Measurements from ENCODE around the gene ADD3. TPM values are rescaled to one million over a fixed set of nuclear protein-coding genes. Genes with fewer than 3 reads are reported as not detected.

The ADD3 gene
- total RNA-seq, 2 experiments from 2014 or later: 212 to 227 TPM

DNA sequence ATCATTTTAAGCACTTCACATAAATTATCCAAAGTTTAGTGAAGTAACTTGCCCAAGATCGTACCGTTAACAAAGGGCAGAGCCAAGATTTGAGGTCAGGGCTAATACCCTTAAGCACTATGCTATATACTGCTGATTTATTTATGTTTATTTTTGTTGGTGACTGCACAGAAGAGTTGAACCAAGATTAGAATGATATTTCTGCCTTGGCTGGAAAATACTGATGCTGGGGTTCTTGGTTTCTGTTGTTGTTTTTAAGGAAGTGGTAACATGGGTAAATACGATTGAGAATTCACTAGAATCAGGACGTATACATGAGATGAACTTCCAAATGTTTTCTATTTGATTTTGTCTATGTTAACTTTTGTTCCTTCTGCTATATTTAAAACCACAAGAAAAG lies 9.3 kb downstream of the ADD3 start:
- POLR2A ChIA-PET: interaction anchor here (0.6 to 1.2 kb wide), 2 partner anchors 14 to 162 kb away, joined by 3 read pairs; no protein-coding TSS in a partner anchor
- H3K27me3 Mint-ChIP-seq: no peaks in the 10 kb centered on the region
- H3K9me3 Mint-ChIP-seq: no peaks in the 10 kb centered on the region
- H3K36me3 Mint-ChIP-seq: peaks cover 15% of the 10 kb centered on the region
- ATAC-seq (ENCODE audit: low read depth) (no peak), DNase-seq (no peak)
- no peak overlapping the region for H3K4me3 Mint-ChIP-seq
- peaks cover 37% of the 10 kb centered on the region for H3K4me1 Mint-ChIP-seq
- H3K27ac Mint-ChIP-seq: no peak overlapping the region

- DNase-seq: no peak
- POLR2A ChIA-PET: interaction anchor here (0.6 to 1.3 kb wide), 3 partner anchors 40 to 161 kb away, joined by 3 read pairs; no protein-coding TSS in a partner anchor
- Mint-ChIP-seq H3K4me1 (peaks cover 34% of the 10 kb centered on the region), H3K27me3 (no peaks in the 10 kb centered on the region), H3K27ac (no peak overlapping the region), H3K9me3 (no peaks in the 10 kb centered on the region), H3K4me3 (no peak overlapping the region), H3K36me3 (peaks cover 12% of the 10 kb centered on the region)
- ATAC-seq (ENCODE audit: low read depth): no peak
These were observed 10.1 kb downstream of the ADD3 start for GRCh38 chr10:110017907-110018306.

GRCh38 chr10:110020265-110020664 lies 12.5 kb downstream of the ADD3 start:
- POLR2A ChIA-PET: interaction anchor here (0.5 kb wide), 1 partner anchor 106 kb away, joined by 4 read pairs; no protein-coding TSS in a partner anchor
- H3K4me3 Mint-ChIP-seq: no peak overlapping the region
- peaks cover 20% of the 10 kb centered on the region for H3K36me3 Mint-ChIP-seq
- H3K4me1 Mint-ChIP-seq: peaks cover 34% of the 10 kb centered on the region
- ATAC-seq (ENCODE audit: low read depth) (no peak), DNase-seq (no peak)
- no peak overlapping the region for H3K27ac Mint-ChIP-seq
- H3K9me3 Mint-ChIP-seq: peaks cover 1% of the 10 kb centered on the region
- H3K27me3 Mint-ChIP-seq: no peaks in the 10 kb centered on the region

DNA sequence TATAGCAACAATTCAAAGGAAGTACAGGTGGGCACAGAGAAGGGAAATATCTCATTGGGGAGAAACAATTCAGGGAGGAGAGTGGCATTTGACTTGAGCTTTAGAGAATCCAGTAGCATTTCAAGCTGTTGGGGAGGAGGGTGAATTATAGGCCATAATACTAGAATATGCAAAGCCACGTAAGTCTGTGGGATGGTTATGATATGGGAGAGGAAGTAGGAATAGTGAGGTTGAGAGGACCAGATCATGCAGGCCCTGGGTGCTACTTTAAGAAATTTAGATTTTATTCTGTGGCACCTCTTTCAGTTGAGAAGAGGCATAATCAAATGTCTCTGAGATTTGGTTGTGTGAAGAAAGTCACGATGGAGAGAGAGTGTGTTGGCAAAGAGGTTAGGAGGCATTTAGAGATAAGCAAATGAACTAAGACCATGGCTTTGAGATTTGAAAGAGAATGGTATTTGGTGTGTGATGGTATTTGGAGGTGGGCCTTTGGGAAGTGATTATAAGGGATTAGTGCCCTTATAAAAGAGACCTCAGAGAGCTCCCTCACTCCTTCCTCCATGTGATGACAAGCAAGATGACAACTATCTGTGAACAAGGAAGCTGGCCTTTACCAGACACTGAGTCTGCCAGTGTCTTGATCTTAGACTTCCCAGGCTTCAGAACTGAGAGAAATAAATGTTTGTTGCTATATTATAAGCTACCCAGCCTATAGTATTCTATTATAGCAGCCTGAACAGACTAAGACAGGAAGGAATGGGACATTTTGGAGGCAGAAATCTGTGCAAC lies 15.1 kb downstream of the ADD3 start:
- DNase-seq (no peak), ATAC-seq (ENCODE audit: low read depth) (no peak)
- Mint-ChIP-seq H3K4me3 (no peak overlapping the region), H3K27ac (no peak overlapping the region), H3K4me1 (peaks cover 24% of the 10 kb centered on the region), H3K9me3 (peaks cover 1% of the 10 kb centered on the region), H3K27me3 (no peaks in the 10 kb centered on the region), H3K36me3 (peaks cover 21% of the 10 kb centered on the region)
- POLR2A ChIA-PET: no interaction called here

DNA sequence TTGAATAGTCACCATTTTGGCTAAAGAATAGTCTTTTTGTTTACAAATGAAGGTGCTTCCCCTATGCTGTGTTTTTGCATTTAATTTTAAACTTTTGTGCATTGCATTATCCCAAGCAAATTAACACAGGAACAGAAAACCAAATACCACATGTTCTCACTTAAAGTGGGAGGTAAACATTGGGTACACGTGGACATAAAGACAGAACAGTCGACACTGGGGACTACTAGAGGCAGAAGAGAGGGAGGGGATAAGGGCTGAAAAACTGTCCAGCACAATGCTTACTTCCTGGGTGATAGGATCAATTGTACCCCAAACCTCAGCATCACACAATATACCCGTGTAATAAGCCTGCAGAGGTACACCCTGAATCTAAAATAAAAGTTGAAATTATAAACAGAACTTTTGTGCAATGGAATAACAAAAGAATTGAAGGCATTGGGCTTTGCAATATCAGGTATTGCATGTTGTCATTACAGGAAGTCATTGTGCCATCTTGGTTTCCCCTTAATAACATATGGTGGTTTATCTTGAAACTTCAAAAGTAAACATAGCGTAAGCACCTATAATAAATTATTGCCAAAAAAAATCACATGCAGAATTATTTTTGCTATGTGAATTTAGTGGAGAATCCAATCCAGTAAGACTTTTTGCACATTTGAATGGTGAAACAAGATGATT lies 16.1 kb downstream of the ADD3 start:
- Mint-ChIP-seq H3K9me3 (peaks cover 1% of the 10 kb centered on the region), H3K27me3 (no peaks in the 10 kb centered on the region), H3K4me3 (no peak overlapping the region), H3K27ac (no peak overlapping the region), H3K36me3 (peaks cover 17% of the 10 kb centered on the region), H3K4me1 (peaks cover 24% of the 10 kb centered on the region)
- ATAC-seq (ENCODE audit: low read depth) (no peak), DNase-seq (no peak)
- POLR2A ChIA-PET: no interaction called here

DNA sequence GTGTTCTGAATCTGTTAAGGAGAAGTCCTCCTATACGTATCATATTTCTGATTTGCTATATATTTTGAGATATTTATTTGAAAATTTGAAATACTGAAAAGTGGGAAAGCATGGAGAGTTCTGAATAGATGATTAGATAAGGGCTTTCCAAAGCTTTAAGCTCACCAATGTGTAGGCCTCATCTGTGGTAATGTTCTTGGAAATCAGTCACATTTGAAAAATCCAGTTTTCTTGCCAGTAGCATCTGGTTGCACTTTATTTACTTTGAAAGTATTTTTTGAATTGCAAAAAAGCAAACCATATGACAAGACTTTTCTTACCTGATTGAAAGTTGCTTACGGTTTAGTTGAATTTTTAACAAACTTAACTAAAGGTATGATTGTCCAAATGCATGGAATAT lies 21.7 kb downstream of the ADD3 start:
- no peak overlapping the region for H3K27ac Mint-ChIP-seq
- no peak overlapping the region for H3K4me3 Mint-ChIP-seq
- H3K9me3 Mint-ChIP-seq: no peaks in the 10 kb centered on the region
- H3K4me1 Mint-ChIP-seq: peaks cover 14% of the 10 kb centered on the region
- H3K36me3 Mint-ChIP-seq: peaks cover 8% of the 10 kb centered on the region
- POLR2A ChIA-PET: no interaction called here
- ATAC-seq (ENCODE audit: low read depth) (no peak), DNase-seq (no peak)
- no peaks in the 10 kb centered on the region for H3K27me3 Mint-ChIP-seq

GRCh38 chr10:110032801-110033700 lies 25.3 kb downstream of the ADD3 start:
- DNase-seq (no peak), ATAC-seq (ENCODE audit: low read depth) (no peak)
- no peaks in the 10 kb centered on the region for H3K27me3 Mint-ChIP-seq
- peaks cover 13% of the 10 kb centered on the region for H3K36me3 Mint-ChIP-seq
- H3K9me3 Mint-ChIP-seq: no peaks in the 10 kb centered on the region
- no peak overlapping the region for H3K4me3 Mint-ChIP-seq
- H3K4me1 Mint-ChIP-seq: peaks cover 25% of the 10 kb centered on the region
- H3K27ac Mint-ChIP-seq: no peak overlapping the region
- POLR2A ChIA-PET: no interaction called here

DNA sequence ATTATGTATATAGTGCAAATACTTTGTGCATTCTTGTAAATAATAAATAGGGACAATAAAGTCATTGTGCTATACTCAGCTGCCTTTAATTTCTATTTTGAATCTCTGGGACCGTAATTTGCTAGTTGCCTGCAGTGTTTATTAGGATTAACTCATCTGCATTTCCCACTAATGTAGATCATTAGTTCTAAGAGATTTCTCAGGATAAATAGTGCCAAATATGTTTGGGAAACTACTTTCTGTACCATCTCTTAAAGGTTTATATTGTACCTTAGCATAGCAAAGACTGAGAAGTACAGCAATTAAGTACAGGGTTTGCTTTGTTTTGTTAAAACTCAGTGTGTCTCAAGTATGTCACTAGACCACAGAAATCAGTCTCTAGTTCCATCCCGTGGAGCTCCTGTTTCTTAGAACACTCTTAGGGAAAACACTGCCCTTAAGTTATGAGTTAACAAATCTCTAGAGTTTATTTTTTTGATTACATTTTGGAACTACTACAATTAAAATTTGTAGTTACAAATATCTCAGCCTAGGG lies 26.0 kb downstream of the ADD3 start:
- DNase-seq (no peak), ATAC-seq (ENCODE audit: low read depth) (no peak)
- H3K4me3 Mint-ChIP-seq: no peak overlapping the region
- peaks cover 13% of the 10 kb centered on the region for H3K36me3 Mint-ChIP-seq
- peaks cover 25% of the 10 kb centered on the region for H3K4me1 Mint-ChIP-seq
- no peak overlapping the region for H3K27ac Mint-ChIP-seq
- POLR2A ChIA-PET: no interaction called here
- no peaks in the 10 kb centered on the region for H3K27me3 Mint-ChIP-seq
- no peaks in the 10 kb centered on the region for H3K9me3 Mint-ChIP-seq

DNA sequence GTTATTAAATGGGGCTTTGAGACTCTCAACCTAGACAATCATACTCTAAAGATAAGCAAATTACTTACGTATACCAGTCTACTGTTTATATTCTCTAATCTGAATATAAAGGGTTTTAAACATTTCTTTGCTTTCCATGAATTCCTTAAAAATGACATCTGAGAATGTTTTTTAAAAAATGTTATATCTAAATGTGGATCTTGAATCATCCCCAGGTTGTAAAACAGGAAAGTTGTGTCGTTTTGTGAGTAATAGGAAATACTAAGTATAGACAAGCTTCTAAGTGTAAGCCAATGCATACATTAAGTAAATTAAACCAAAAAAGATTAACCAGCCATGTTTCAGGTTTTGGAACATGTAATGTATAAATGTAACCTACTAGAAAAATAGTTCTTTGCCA lies 26.8 kb downstream of the ADD3 start:
- no peaks in the 10 kb centered on the region for H3K27me3 Mint-ChIP-seq
- H3K4me3 Mint-ChIP-seq: no peak overlapping the region
- POLR2A ChIA-PET: no interaction called here
- ATAC-seq (ENCODE audit: low read depth) (no peak), DNase-seq (no peak)
- peaks cover 30% of the 10 kb centered on the region for H3K4me1 Mint-ChIP-seq
- peaks cover 13% of the 10 kb centered on the region for H3K36me3 Mint-ChIP-seq
- no peak overlapping the region for H3K27ac Mint-ChIP-seq
- H3K9me3 Mint-ChIP-seq: no peaks in the 10 kb centered on the region

GRCh38 chr10:110035070-110035921 lies 27.5 kb downstream of the ADD3 start:
- no peak for ATAC-seq (ENCODE audit: low read depth)
- no peaks in the 10 kb centered on the region for H3K27me3 Mint-ChIP-seq
- H3K9me3 Mint-ChIP-seq: no peaks in the 10 kb centered on the region
- POLR2A ChIA-PET: no interaction called here
- DNase-seq: no peak
- peaks cover 13% of the 10 kb centered on the region for H3K36me3 Mint-ChIP-seq
- H3K27ac Mint-ChIP-seq: no peak overlapping the region
- H3K4me3 Mint-ChIP-seq: no peak overlapping the region
- H3K4me1 Mint-ChIP-seq: peaks cover 31% of the 10 kb centered on the region

DNA sequence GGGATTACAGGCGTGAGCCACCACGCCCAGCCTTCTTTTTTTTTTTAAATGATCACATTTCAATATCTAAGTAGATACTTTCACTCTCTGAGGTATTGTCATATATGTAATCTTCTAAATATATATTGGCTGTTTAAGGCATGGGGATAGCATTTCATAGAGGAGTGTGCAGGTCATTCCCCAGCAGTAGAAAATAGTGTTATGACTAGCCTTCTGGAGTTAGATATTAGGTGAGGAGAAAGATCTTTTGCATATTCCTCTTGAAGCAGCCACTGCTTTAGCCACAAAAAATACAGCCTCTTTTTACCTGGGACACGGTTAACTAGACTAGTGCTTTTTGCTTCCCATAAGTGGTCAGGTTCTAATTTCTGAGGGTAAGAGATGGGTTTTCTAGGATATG lies 28.9 kb downstream of the ADD3 start:
- no peaks in the 10 kb centered on the region for H3K9me3 Mint-ChIP-seq
- H3K4me1 Mint-ChIP-seq: peaks cover 35% of the 10 kb centered on the region
- H3K36me3 Mint-ChIP-seq: peaks cover 14% of the 10 kb centered on the region
- DNase-seq (no peak), ATAC-seq (ENCODE audit: low read depth) (no peak)
- H3K27ac Mint-ChIP-seq: no peak overlapping the region
- POLR2A ChIA-PET: no interaction called here
- no peak overlapping the region for H3K4me3 Mint-ChIP-seq
- H3K27me3 Mint-ChIP-seq: no peaks in the 10 kb centered on the region

DNA sequence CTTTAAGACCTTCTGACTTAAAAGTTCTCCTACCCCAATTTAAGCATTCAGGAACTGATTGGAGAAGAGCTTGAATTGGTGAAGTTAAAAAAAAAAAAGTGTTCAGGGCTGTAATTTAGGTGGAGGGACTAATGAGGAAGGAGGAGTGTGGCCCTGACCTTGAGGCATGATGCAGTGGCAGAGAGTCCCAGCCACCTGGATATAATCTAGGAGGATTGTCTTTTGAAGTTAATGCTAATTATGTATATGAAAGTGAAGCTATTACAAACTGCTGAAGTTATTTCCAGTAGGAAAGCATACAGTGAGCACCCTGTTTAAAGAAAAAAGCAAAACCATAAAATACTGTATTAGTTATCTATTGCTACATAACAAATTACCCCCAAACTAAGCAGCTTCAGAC lies 31.5 kb downstream of the ADD3 start:
- POLR2A ChIA-PET: no interaction called here
- Mint-ChIP-seq H3K27ac (no peak overlapping the region), H3K4me3 (no peak overlapping the region), H3K4me1 (peaks cover 34% of the 10 kb centered on the region), H3K9me3 (no peaks in the 10 kb centered on the region), H3K27me3 (no peaks in the 10 kb centered on the region), H3K36me3 (peaks cover 25% of the 10 kb centered on the region)
- ATAC-seq (ENCODE audit: low read depth) (no peak), DNase-seq (no peak)
